Stimulated activated CD4-positive, alpha-beta T cell treated with anti-CD3 and anti-CD28 coated beads, TNF-alpha, amount 100 ng/mL, for 48 hours (primary cell): ENCODE results near the gene DEXI.
A peak's percentile ranks its signal among the peaks of the same experiment; 100 is the strongest.
"Not testable (repeated sequence)": the region's sequence is repeated elsewhere in the genome, so short reads cannot be mapped to it uniquely, and the experiment has no call there.

ENCODE experiments used
- DNase-seq, 3 donors: peaks; one replicate each; pipeline ENCODE4 v3.0.0-alpha.2; 2020; ENCODE audit warnings: low read depth in 3 of 3

Gene DEXI

GRCh38 chr16:10926867-10927266 lies 15.4 kb downstream of the DEXI start:
- no peak for DNase-seq

- DNase-seq, result no peak
Observed at GRCh38 chr16:10926094-10926493, 16.2 kb downstream of the DEXI start.

GRCh38 chr16:10925285-10925684 lies 17.0 kb downstream of the DEXI start:
- DNase-seq, result not testable (repeated sequence)

- DNase-seq, result no peak
Observed at GRCh38 chr16:10923650-10924214, 18.5 kb downstream of the DEXI start.

GRCh38 chr16:10923146-10923649 lies 19.1 kb downstream of the DEXI start:
- no peak for DNase-seq

- DNase-seq, result no peak
Observed at GRCh38 chr16:10922328-10923145, 19.7 kb downstream of the DEXI start.

GRCh38 chr16:10921536-10922327 lies 20.5 kb downstream of the DEXI start:
- DNase-seq, result no peak

- no peak for DNase-seq
Observed at GRCh38 chr16:10920726-10921427, 21.4 kb downstream of the DEXI start.

GRCh38 chr16:10919003-10919351 lies 23.3 kb downstream of the DEXI start:
- no peak for DNase-seq

- DNase-seq, result peak; percentile 64 to 80 (median 71)
Observed at GRCh38 chr16:10918294-10919002, 23.8 kb downstream of the DEXI start.

GRCh38 chr16:10916534-10916933 lies 25.7 kb downstream of the DEXI start:
- no peak for DNase-seq

GRCh38 chr16:10911267-10911666 lies 31.0 kb downstream of the DEXI start:
- no peak for DNase-seq

- no peak for DNase-seq
Observed at GRCh38 chr16:10907757-10908045, 34.6 kb downstream of the DEXI start.

GRCh38 chr16:10906914-10907756 lies 35.1 kb downstream of the DEXI start:
- DNase-seq, result no peak

- DNase-seq, result no peak
Observed at GRCh38 chr16:10906482-10906881, 35.8 kb downstream of the DEXI start.

GRCh38 chr16:10902999-10903398 lies 39.3 kb downstream of the DEXI start:
- DNase-seq, result no peak

GRCh38 chr16:10897134-10897533 lies 45.1 kb downstream of the DEXI start:
- no peak for DNase-seq

- DNase-seq, result no peak
Observed at GRCh38 chr16:10896723-10897122, 45.5 kb downstream of the DEXI start.

GRCh38 chr16:10896165-10896564 lies 46.1 kb downstream of the DEXI start:
- DNase-seq, result no peak
